ENCODE measurements around the gene PMEPA1.

Gene PMEPA1, protein sequence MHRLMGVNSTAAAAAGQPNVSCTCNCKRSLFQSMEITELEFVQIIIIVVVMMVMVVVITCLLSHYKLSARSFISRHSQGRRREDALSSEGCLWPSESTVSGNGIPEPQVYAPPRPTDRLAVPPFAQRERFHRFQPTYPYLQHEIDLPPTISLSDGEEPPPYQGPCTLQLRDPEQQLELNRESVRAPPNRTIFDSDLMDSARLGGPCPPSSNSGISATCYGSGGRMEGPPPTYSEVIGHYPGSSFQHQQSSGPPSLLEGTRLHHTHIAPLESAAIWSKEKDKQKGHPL

DNA sequence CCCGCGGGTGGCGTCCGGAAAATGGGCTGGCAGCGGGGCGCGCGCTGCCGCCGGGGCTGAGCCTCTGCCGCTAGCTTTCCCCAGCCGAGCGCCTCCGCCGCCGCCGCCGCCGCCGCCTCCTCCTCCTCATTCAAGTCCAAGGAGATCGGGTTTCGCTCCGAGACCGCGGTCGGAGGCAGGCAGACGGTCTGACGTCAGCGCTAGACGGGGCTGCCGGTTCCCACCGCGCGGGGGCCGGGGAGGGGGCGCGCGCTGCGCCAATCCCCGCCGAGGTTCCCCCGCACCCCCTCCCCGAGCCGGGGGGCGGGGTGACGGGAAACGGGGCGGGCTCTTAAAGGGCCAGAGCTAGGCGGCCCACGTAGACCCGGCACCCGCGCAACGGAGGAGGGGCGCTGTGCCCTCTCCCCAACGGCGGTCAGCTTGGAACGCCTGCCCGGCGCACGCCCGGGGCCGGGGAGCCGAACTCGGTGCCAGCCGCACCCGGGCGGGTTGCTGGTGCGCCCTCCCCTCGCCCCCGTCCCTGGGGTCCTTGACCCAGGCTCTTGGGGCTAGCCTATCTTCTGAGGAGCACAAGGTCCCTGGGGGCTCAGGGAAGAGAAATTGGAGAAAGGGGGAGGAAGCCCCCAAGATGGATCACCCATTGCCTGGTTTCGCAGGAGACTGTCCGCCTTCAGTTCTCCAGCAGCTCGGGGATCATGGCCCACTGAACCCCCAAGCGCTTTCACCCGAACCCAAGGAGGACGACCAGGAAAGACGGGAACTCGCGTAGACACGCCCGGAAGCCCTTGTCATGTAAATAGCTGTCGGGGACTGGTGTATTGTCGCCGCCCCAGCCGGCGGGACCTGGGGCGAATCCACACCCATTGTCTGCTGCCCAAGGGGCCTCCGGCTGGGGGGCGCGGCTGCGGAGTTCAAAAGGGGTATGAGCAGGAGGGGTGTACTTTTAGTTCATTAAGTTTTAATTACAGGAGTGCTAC is at the start of gene PMEPA1:
TSS of gene PMEPA1 (minus strand) at position 193 of the 977 bp plus-strand sequence. CDS start 433 bp downstream, outside the sequence.
- Histone ChIP-seq H3K27ac (ENCODE audit: low read length) (no peak within 1 kb of the TSS), H3K27me3 (ENCODE audit: low read depth, low read length) (peaks cover 27% of the 10 kb centered on the region), H4K20me1 (ENCODE audit: insufficient read depth, low read length) (no peaks in the 10 kb centered on the region; the same call in 1 of the 2 replicates), H3K9me3 (ENCODE audit: insufficient read depth, low read length) (no peaks in the 10 kb centered on the region), H3K4me1 (ENCODE audit: low read length) (no peaks in the 10 kb centered on the region), H3K9ac (ENCODE audit: low read length) (no peak within 1 kb of the TSS), H3K4me2 (ENCODE audit: low read length) (no peak within 1 kb of the TSS), H3K4me3 (ENCODE audit: low read length) (no peak within 1 kb of the TSS), H3K79me2 (ENCODE audit: low read length) (no peaks in the 10 kb centered on the region), H2AFZ (ENCODE audit: low read depth, low read length) (no peak within 1 kb of the TSS), H3K36me3 (replicated peaks; ENCODE audit: low read depth, low read length) (no peaks in the 10 kb centered on the region)
- TF ChIP-seq, protein P1, sequence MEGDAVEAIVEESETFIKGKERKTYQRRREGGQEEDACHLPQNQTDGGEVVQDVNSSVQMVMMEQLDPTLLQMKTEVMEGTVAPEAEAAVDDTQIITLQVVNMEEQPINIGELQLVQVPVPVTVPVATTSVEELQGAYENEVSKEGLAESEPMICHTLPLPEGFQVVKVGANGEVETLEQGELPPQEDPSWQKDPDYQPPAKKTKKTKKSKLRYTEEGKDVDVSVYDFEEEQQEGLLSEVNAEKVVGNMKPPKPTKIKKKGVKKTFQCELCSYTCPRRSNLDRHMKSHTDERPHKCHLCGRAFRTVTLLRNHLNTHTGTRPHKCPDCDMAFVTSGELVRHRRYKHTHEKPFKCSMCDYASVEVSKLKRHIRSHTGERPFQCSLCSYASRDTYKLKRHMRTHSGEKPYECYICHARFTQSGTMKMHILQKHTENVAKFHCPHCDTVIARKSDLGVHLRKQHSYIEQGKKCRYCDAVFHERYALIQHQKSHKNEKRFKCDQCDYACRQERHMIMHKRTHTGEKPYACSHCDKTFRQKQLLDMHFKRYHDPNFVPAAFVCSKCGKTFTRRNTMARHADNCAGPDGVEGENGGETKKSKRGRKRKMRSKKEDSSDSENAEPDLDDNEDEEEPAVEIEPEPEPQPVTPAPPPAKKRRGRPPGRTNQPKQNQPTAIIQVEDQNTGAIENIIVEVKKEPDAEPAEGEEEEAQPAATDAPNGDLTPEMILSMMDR (IDR thresholded peaks at IDR 0.05; ENCODE audit: low read depth, low read length): no peak
- TF ChIP-seq EZH2phosphoT487 (IDR thresholded peaks at IDR 0.05; ENCODE audit: low read depth): no peak

DNA sequence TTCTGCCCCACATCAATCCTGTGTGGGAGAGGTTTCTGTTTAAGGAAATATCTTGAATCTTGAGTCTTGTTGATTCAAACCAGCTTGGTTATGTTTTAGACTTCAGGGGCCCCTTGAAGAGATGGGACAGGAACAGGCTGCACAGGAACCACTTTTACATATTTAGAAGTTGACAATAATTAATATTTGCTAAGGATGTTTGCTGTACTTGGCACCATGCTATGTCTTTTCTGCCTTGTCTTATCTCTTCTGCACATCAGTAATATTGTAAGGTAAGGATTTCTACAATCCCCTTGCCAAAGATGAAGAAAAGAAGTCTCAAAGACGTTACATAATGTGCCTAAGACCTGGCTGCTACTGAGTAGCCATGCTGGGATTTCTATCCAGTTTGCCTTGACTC is 48.0 kb upstream of the PMEPA1 start:
- Histone ChIP-seq H4K20me1 (ENCODE audit: insufficient read depth, low read length) (no peaks in the 10 kb centered on the region), H3K4me2 (ENCODE audit: low read length) (no peak overlapping the region), H3K27me3 (ENCODE audit: low read depth, low read length) (peaks cover 84% of the 10 kb centered on the region), H3K79me2 (ENCODE audit: low read length) (no peaks in the 10 kb centered on the region), H3K36me3 (replicated peaks; ENCODE audit: low read depth, low read length) (no peaks in the 10 kb centered on the region), H3K9me3 (ENCODE audit: insufficient read depth, low read length) (no peaks in the 10 kb centered on the region), H3K4me1 (ENCODE audit: low read length) (no peaks in the 10 kb centered on the region), H3K9ac (ENCODE audit: low read length) (no peak overlapping the region), H3K4me3 (ENCODE audit: low read length) (no peak overlapping the region), H3K27ac (ENCODE audit: low read length) (no peak overlapping the region), H2AFZ (ENCODE audit: low read depth, low read length) (no peak overlapping the region)
- TF ChIP-seq, protein P1 (IDR thresholded peaks at IDR 0.05; ENCODE audit: low read depth, low read length): no peak
- TF ChIP-seq EZH2phosphoT487 (IDR thresholded peaks at IDR 0.05; ENCODE audit: low read depth): no peak

DNA sequence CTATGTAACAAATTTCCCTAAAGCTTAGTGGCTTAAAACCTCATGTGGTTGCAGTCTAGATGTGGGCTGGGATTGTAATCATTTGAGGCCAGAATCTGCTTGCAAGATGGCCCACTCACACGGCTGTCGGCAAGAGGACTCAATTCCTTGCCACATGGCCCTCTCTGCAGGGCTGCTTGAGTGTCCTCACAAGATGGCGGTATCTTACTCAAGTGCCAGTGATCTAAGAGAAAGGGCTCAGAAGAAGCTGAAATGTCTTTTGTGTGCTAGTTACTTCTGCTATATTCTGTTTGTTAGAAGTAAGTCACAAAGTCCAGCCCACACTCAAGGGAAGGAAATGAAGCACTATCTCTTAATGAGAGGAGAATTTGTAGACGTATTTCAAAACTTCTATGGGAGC is 47.1 kb upstream of the PMEPA1 start:
- TF ChIP-seq, protein P1 (IDR thresholded peaks at IDR 0.05; ENCODE audit: low read depth, low read length): no peak
- TF ChIP-seq EZH2phosphoT487 (IDR thresholded peaks at IDR 0.05; ENCODE audit: low read depth): no peak
- Histone ChIP-seq H4K20me1 (ENCODE audit: insufficient read depth, low read length) (no peaks in the 10 kb centered on the region), H3K4me1 (ENCODE audit: low read length) (no peaks in the 10 kb centered on the region), H2AFZ (ENCODE audit: low read depth, low read length) (no peak overlapping the region), H3K27ac (ENCODE audit: low read length) (no peak overlapping the region), H3K4me3 (ENCODE audit: low read length) (no peak overlapping the region), H3K36me3 (replicated peaks; ENCODE audit: low read depth, low read length) (no peaks in the 10 kb centered on the region), H3K9ac (ENCODE audit: low read length) (no peak overlapping the region), H3K4me2 (ENCODE audit: low read length) (no peak overlapping the region), H3K79me2 (ENCODE audit: low read length) (no peaks in the 10 kb centered on the region), H3K9me3 (ENCODE audit: insufficient read depth, low read length) (no peaks in the 10 kb centered on the region), H3K27me3 (ENCODE audit: low read depth, low read length) (peaks cover 79% of the 10 kb centered on the region)

DNA sequence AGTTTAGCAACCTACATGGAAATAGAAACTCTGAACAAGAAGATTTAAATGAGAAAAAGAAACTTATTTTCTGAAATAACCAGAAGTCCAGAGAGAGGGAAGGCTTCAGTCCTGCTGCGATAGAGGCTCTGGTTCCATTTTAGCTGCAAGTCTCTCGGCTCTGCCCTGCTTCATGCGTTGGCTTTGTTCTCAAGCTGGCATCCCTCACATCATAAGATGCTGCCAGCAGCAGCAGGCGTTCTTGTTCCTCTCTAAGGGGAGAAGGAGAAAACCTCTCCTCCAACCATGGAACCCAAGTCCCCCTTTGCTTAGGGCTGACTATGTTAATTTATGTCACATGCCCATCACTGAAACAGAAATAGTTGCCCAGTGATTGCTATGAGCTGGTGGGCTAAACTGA is 46.4 kb upstream of the PMEPA1 start:
- Histone ChIP-seq H3K79me2 (ENCODE audit: low read length) (no peaks in the 10 kb centered on the region), H3K4me2 (ENCODE audit: low read length) (no peak overlapping the region), H3K4me3 (ENCODE audit: low read length) (no peak overlapping the region), H3K4me1 (ENCODE audit: low read length) (no peaks in the 10 kb centered on the region), H3K9ac (ENCODE audit: low read length) (no peak overlapping the region), H2AFZ (ENCODE audit: low read depth, low read length) (no peak overlapping the region), H3K27ac (ENCODE audit: low read length) (no peak overlapping the region), H4K20me1 (ENCODE audit: insufficient read depth, low read length) (no peaks in the 10 kb centered on the region), H3K27me3 (ENCODE audit: low read depth, low read length) (peaks cover 83% of the 10 kb centered on the region), H3K36me3 (replicated peaks; ENCODE audit: low read depth, low read length) (no peaks in the 10 kb centered on the region), H3K9me3 (ENCODE audit: insufficient read depth, low read length) (no peaks in the 10 kb centered on the region)
- TF ChIP-seq EZH2phosphoT487 (IDR thresholded peaks at IDR 0.05; ENCODE audit: low read depth): no peak
- TF ChIP-seq, protein P1 (IDR thresholded peaks at IDR 0.05; ENCODE audit: low read depth, low read length): no peak

Measured in OCI-LY3 (cell line).